Mucosa of descending colon (tissue), 3 donors: ENCODE measurements around the gene OTP. TPM values are rescaled to one million over a fixed set of nuclear protein-coding genes. Genes with fewer than 3 reads are reported as not detected.

Experiments used
- total RNA-seq, 3 donors: library from RNA; stranded (reverse); fragmentation: NEBNext Ultra II Directional in 2 of 3; extraction: Animal tissue kit (Norgen Biotek cat#: 25700) in 2 of 3; gene quantifications; one replicate each; pipeline versions ENCODE4 v1.2.1 to v1.2.4, GENCODE V29; 2021 to 2023
- donor health status: DM: no; HTN: no; CAD: no; lungs with moderate emphysema.
- donor health status: DM: no; HTN: no; CAD: no.
- donor health status: DM: no; HTN: yes; CAD: no.

Gene OTP
- total RNA-seq, 3 donors from 2014 or later, result not detected

Other genes starting within 250 kb of the OTP start
- 10 to 100 TPM; 15.8 to 33.1 (median 21.8) TPM for gene WDR41, start 146.4 kb downstream of the OTP start, total RNA-seq
- gene TBCA, start 137.6 kb upstream of the OTP start, total RNA-seq, result 100 to 1,000 TPM in 2 of 3 donors, 10 to 100 TPM in 1; 79.7 to 136 (median 111) TPM